ENCODE measurements around the gene PDE9A.

- TF ChIP-seq POLR2A (IDR thresholded peaks at IDR 0.05) (no peak), CTCF (IDR thresholded peaks at IDR 0.05 in 8 of 11, conservative IDR thresholded peaks at IDR 0.05 in 3 of 11) (no peak), POLR2AphosphoS5 (IDR thresholded peaks at IDR 0.05) (no peak)
These were observed 41.6 kb downstream of the PDE9A start for GRCh38 chr21:42694751-42695696.

Measured in spleen (tissue), 7 donors.